ENCODE measurements around the gene ATG7. TPM values are rescaled to one million over a fixed set of nuclear protein-coding genes. Genes with fewer than 3 reads are reported as not detected.

ATG7 gene
- total RNA-seq, 2 donors from 2014 or later, result 33.9 to 38.4 TPM

DNA sequence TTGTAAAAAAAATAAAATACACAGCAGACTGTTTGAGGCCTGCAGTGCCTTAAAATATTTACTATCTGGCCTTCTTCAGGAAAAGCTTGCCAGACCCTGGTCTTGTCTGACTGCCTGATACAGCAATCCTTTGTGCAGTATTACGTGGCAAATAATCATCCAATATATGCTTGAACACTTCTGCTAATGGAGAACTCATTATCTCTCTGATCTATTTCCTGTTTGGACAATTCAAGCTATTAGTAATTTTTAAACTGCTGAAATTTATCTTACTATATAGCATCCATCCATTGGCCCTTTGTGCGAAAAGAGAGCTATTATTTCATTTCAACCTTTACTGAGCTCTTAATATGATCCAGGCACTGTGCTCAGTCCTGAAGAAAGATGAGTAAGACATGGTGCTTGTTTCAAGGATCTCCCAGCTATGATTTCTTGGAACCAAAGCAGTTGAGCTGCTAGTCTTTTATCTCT is 15.9 kb downstream of the ATG7 start:
- no peak overlapping the region for H3K4me3 Mint-ChIP-seq
- Histone ChIP-seq H3K27ac (ENCODE audit: low read depth, low read length) (no peak overlapping the region), H3K27me3 (ENCODE audit: control insufficient read depth, insufficient read depth, low read length, poor library complexity, severe bottlenecking) (no peaks in the 10 kb centered on the region), H3K36me3 (ENCODE audit: control insufficient read depth, insufficient read depth, low read length) (peaks cover 7% of the 10 kb centered on the region), H3K4me1 (ENCODE audit: control insufficient read depth, insufficient read depth, low read length) (no peaks in the 10 kb centered on the region), H3K9me3 (ENCODE audit: control insufficient read depth, low read length) (no peaks in the 10 kb centered on the region), H3K4me3 (ENCODE audit: low read length) (no peak overlapping the region), H3K9ac (ENCODE audit: extremely low read depth, low read length, poor library complexity, severe bottlenecking) (no peak overlapping the region)
- no peaks in the 10 kb centered on the region for H3K4me1 Mint-ChIP-seq
- peaks cover 18% of the 10 kb centered on the region for H3K36me3 Mint-ChIP-seq (ENCODE audit: low read depth)
- no peak for TF ChIP-seq CTCF (conservative IDR thresholded peaks at IDR 0.05)
- no peaks in the 10 kb centered on the region for H3K27me3 Mint-ChIP-seq (ENCODE audit: insufficient read depth)
- WGBS, 2 experiments (ENCODE audit: insufficient coverage in 1 of 2, insufficient read length in 1 of 2), result 90 to 91% methylated on average over 1 to 2 of the region's 2 CpGs
- no peak overlapping the region for H3K27ac Mint-ChIP-seq
- DNase-seq, result no peak
- H3K9me3 Mint-ChIP-seq, result no peaks in the 10 kb centered on the region

DNA sequence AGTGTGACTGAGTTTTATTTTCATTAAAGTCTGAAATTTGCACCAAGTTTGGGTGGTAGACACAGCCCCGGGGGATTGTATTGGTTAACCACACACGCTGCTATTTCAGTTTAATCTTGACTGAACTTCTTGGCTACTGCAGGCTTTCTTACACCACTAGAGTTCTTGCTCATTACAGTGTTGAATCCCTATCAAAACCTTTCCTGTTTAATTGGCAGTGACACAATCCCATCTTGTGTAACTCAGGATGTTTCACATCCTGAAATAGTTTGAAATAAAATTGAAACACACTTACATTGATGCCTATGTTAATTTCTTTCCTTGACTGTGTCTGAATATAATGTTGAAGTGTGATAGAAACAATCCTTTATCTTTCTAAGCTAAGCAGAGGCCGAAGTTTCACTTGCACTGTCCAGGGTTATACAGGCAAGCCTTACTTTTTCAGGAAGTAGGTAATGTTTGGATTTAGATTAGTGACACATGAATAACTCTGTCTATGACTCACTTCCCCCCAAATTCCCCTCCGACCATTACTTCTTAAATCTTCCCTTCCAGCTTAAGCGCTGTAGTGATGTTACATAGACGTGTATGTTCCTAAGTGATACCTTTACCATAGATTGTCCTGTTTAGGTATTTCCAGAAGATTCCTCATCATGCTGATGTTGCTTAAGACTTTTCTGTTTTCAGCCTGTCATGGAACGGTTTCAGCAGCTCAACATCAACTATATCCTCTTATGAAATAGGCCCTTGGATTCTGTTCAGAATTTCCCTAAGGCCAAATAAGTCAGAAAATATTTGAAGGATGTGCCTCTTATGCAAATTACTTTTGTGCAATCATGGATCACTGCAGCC is 16.8 kb downstream of the ATG7 start:
- no peak overlapping the region for H3K27ac Mint-ChIP-seq
- H3K27ac ChIP-seq (ENCODE audit: low read depth, low read length), result no peak overlapping the region
- no peaks in the 10 kb centered on the region for H3K27me3 ChIP-seq (ENCODE audit: control insufficient read depth, insufficient read depth, low read length, poor library complexity, severe bottlenecking)
- no peaks in the 10 kb centered on the region for H3K9me3 Mint-ChIP-seq
- H3K4me1 Mint-ChIP-seq, result no peaks in the 10 kb centered on the region
- peaks cover 7% of the 10 kb centered on the region for H3K36me3 ChIP-seq (ENCODE audit: control insufficient read depth, insufficient read depth, low read length)
- no peak for TF ChIP-seq CTCF (conservative IDR thresholded peaks at IDR 0.05)
- DNase-seq, result no peak
- no peak overlapping the region for H3K4me3 ChIP-seq (ENCODE audit: low read length)
- H3K9me3 ChIP-seq (ENCODE audit: control insufficient read depth, low read length), result no peaks in the 10 kb centered on the region
- no peaks in the 10 kb centered on the region for H3K27me3 Mint-ChIP-seq (ENCODE audit: insufficient read depth)
- WGBS, 2 experiments (ENCODE audit: insufficient coverage in 1 of 2, insufficient read length in 1 of 2), result 91 to 98% methylated on average over 4 to 7 of the region's 7 CpGs
- no peak overlapping the region for H3K9ac ChIP-seq (ENCODE audit: extremely low read depth, low read length, poor library complexity, severe bottlenecking)
- peaks cover 11% of the 10 kb centered on the region for H3K36me3 Mint-ChIP-seq (ENCODE audit: low read depth)
- no peak overlapping the region for H3K4me3 Mint-ChIP-seq
- no peaks in the 10 kb centered on the region for H3K4me1 ChIP-seq (ENCODE audit: control insufficient read depth, insufficient read depth, low read length)

- no peak for DNase-seq
- Histone ChIP-seq H3K4me1 (ENCODE audit: control insufficient read depth, insufficient read depth, low read length) (no peaks in the 10 kb centered on the region), H3K27me3 (ENCODE audit: control insufficient read depth, insufficient read depth, low read length, poor library complexity, severe bottlenecking) (no peaks in the 10 kb centered on the region), H3K36me3 (ENCODE audit: control insufficient read depth, insufficient read depth, low read length) (peaks cover 7% of the 10 kb centered on the region), H3K27ac (ENCODE audit: low read depth, low read length) (no peak overlapping the region), H3K9ac (ENCODE audit: extremely low read depth, low read length, poor library complexity, severe bottlenecking) (no peak overlapping the region), H3K9me3 (ENCODE audit: control insufficient read depth, low read length) (no peaks in the 10 kb centered on the region), H3K4me3 (ENCODE audit: low read length) (no peak overlapping the region)
- Mint-ChIP-seq H3K9me3 (no peaks in the 10 kb centered on the region), H3K4me3 (no peak overlapping the region), H3K27ac (no peak overlapping the region), H3K27me3 (ENCODE audit: insufficient read depth) (no peaks in the 10 kb centered on the region), H3K36me3 (ENCODE audit: low read depth) (peaks cover 7% of the 10 kb centered on the region), H3K4me1 (no peaks in the 10 kb centered on the region)
- 98 to 100% methylated on average over 3 of the region's 3 CpGs for WGBS, 2 experiments (ENCODE audit: insufficient coverage in 1 of 2, insufficient read length in 1 of 2)
- TF ChIP-seq CTCF (conservative IDR thresholded peaks at IDR 0.05), result no peak
Measured at GRCh38 chr3:11289864-11290263, 17.7 kb downstream of the ATG7 start.
